Anterior cingulate cortex (tissue), 58 donors: ENCODE results near the gene MRPS2.
"Not testable (repeated sequence)": the region's sequence is repeated elsewhere in the genome, so short reads cannot be mapped to it uniquely, and the experiment has no call there.

ENCODE experiments used
- DNase-seq, 58 donors: peaks; one replicate each; lab custom pipeline; 2025; lab: John Stamatoyannopoulos, UW

MRPS2 gene

DNA sequence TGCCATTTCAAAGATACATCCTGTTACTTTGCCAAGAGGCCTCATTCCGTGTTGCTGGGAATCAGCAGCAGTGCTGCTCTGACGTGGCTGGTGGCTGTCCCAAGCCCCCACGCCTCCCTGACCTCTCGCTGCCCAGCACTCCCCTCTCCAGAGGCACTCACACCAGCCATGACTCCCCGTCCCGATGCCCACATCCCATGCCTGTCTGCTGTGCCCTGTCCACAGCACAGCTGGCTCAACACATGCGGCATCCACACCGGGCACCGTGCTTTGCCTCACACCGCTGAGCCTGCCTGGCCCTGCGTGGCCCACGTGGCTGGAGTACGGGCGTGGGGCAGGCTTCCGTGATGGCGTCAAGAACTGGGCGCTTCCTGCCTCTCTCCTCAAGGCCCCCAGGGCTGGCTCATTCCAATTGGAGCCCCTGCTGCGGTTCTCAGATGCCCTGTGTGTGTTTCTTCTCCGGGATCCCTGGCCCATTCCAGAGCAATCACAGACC, 12.9 kb downstream of the MRPS2 start:
- no peak for DNase-seq

DNA sequence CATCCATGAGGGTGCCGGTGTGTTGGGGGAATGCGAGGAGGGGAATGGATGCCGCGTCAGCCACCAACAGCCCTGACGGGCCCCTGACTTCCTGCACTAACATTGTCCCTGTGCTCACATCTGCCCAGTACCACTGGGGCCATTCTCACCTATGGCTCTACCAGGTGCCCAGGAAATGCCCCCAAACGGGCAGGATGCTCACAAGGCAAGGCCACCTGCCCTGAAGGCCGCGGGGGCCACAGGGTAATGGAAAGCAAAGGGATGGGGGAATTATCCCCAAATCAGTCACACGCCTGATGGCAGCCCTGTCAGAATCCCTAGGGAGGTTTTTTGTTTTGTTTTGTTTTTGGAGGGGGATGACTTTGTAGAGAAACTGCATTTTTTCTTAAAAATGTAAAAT, 13.4 kb downstream of the MRPS2 start:
- DNase-seq: not testable (repeated sequence)

DNA sequence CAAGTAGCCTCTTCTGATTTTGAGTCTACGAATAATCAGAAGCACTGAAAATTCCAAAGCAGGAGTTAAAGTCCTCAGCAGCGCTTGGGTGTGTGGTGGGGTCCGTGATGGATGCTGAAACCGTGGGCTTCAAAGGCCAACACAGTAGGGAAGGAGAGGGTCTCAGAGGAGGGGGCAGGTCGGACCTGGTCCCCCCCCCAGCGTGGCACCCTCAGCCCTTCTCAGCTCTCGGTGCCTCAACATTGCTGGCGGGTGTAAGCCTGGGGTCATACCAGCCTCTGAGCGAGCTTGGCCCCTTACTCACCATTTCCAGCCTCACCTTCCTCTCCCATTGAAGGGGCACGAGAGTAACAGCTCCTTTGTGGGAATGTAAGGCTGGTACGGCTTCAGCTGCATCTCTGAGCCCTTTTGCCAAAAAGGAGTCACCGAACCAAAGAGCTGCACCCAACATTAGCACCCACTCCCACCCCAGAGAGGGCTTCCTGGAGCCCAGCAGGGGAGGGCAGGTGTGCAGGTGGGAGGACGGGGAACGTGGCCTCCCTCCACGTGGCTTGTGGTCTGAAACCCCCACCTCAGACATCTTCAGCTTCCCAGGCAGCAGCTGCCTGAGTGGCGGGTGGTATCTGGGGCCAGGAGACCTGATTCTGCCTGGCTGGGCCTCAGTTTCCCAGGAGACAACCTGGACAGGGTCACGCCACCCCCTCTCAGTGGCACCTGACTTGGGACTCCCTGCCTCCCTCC, 14.0 kb downstream of the MRPS2 start:
- DNase-seq: no peak

DNA sequence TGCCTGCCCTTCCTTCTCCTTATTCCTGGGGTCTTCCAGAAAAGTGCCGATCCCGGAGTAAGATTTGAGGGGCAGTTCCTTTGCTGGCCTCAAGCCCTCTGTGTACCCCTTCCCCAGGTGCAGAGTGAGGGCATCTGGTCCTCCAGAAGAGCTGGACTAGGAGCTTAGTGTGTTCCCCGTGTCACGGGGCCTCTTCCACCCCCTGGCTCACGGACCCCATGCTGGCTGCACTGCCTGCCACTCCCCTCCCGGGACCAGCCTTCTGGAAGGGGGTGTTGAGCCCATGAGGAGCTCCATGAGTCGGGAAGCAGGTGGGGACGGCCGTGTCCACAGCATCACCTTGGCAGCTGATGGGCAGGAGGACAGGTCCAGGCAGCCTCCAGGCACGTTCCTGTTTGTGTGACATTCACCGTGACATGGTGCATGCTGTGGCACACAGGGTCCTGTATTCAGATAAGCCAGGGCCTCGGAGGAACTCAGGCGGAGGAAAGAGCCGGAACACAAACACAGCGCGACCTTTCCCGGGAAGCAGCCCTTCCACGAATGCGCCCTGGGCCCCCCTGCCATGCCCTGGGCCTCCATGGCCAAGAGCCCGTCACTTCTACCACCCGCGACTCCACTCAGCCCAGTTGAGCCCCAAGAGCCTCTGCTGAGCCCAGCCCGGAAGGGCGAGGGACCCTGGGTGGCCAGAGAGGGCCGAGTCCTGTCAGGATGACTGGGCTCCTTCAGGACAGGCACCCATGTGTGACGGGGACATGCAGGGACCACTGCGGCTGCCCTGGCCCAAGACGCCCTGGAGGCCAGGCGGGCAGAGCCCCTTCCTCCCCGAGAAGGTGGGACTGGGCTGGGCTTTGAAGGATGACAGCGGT, 14.8 kb downstream of the MRPS2 start:
- DNase-seq: no peak

DNA sequence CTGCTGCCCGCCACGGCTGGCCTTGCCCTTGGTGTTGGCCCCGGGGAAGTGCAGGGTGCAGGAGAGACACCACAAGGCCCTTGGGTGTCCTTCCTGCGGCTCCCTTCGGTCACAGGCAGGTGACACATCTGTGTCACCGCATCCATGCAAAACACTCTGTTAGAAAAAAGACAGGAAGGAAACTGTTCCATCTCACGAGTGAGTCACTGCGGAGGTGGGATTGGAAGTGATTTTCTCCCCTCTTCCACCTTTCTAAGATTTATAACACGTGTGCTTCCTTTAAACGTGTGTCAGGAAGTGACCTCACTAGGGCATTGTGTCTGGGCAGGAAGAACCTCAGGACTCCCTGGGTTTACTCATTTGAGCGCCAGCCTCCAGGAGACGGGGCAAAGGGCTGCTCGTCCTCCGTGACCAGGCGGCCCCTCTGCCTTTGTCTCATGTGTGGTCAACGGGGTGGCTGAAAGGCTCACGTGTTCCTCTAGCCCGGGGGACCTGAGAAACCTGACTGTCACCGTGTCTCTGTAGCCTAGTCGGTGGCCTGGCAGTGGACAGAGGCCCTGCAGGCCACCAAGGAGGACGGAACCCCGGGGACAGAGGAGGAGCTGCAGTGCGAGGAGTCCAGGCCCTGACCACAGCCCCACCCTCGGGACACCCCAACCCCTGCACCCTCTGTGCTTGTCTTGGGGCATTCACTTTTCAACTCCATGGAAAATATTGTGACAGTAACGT, 15.8 kb downstream of the MRPS2 start:
- no peak for DNase-seq

DNA sequence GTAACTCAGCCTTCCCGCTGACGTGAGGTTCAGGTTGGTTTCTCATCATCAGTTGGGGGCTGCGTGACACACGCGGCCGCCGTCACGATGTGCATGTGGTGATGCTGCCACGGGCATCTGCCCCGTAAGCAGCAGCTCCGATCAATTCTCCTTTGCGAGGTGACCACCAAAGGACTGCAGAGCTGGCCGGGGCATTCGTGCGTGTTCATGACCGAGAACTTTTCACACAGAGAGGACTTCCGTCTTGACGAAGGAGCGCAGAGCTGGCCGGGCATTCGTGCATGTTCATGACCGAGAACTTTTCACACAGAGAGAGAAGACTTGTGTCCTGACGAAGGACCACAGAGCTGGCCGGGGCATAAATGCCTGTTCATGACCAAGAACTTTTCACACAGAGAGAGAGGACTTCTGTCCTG, 16.9 kb downstream of the MRPS2 start:
- no peak for DNase-seq

DNA sequence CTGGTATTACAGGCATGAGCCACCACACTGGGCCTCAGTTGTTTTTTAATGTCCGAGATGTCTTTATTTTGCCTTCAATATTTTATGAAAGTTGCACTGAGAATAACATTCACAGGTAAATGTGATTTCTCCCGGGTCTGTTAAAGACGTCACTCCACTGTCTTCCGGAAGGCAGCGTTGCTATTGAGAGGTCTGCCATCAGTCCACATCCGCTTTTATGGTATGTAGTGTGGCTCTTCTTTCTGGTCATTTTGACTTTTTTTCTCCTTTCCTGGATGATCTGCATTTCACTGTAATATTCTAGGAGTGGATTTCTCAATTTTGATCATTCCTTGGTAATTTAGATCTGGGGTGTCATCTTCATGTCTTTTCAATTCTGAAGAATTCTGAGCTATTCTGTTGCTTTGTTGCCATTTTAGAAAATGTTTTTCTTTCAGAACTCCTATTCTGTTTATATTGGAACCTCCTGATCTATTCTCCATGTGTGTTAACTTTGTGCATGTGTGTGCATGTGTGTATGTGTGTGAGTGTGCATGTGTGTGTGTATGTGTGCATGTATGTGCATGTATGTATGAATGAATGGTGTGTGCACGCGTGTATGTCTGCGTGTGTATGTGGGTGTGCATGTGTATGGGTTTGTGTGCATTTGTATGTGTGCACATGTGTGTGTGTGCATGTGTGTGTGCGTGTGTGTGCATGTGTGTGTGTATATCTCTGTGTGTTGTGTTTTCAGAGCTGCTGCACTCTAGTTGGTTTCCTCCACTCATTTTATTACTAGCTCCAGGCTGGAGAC, 18.9 kb downstream of the MRPS2 start:
- DNase-seq: no peak

DNA sequence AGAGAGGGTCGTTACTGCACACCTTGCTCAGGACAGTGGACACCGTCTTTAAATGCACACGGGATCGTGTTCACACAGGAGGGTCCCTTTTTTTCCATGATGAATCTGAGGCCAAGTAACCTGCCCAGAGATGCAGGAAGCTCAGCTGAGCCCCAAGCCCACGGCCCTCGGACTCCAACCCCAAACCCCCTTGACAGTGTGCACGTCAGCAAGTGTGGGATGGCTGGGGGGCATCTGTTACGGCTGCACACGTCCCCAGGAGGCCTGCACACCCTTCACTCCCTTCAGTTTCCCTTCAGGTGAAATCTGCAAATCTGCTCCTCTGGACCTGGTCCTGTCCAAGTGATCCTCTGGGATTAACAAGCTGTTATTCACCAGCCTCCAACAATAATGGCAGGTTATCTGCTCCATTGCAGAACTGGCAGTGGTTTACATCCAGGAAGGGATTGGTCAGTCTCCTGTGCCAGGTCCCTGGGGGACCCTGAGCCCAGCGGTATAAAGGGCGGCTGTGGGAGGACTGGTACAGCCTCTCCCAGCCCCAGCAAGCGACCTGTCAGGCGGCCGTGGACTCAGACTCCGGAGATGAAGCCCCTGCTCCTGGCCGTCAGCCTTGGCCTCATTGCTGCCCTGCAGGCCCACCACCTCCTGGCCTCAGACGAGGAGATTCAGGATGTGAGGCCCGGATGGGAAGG, 20.6 kb downstream of the MRPS2 start, which contains the start of gene LCN1:
Gene LCN1 (plus strand): TSS at position 525 of the 692 bp plus-strand sequence. CDS start 58 bp downstream, at position 583.
- no peak for DNase-seq

DNA sequence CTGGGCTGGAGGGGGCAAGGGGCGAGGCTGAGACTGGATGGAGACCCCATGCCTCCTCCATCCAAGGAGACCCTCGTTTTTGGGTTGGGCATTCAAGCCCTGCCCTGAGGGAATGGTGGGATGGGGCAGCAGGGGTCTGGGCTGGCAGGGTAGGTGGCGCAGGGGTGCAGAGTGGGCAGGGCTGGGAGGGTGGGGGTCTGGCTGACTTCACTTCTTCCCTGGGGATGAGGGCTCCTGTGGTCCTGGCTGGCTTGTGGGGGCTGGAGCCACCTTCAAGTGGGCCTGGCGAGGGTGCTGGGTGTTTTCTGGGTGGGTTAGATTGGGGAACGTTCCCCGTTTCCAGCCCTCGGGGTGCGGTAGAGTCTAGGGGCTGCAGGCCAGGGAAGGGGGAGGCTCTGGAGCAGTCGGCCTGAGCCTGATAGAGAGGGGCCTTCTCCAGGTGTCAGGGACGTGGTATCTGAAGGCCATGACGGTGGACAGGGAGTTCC, 21.2 kb downstream of the MRPS2 start:
- no peak for DNase-seq

DNA sequence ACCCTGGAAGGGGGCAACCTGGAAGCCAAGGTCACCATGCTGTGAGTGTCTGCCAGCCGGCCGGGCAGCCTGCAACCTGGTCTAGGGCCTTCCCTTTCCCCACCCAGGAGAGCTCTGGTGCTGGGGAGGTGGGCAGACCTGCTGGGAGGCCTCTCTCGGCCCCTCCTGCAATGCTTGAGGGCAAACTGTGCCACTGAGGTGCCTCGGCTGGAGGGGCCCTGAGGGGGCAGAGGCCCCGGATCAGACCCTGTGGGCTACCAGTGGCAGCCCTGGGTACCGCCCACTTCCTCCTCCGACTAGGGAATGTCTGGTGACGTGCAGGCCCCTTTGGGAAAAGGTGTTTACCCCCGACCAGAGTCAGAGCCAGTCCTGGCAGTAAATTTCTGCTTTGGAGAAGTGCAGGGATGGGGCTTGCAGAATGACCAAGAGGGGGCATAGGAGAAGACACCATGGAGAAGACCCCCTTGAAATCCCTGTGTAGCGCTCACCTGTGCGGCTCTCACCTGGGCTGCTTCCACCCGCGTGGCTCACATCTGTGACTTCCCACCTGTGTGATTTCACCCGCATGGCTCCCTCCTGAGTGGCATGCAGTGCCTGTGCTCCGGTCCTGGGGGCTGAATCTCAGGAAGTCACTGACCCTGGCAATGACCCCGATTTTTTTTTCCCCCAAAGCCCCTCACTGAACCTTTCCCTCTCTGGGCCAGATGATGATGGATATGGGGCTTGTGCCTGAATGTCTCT, 21.8 kb downstream of the MRPS2 start:
- DNase-seq: no peak

DNA sequence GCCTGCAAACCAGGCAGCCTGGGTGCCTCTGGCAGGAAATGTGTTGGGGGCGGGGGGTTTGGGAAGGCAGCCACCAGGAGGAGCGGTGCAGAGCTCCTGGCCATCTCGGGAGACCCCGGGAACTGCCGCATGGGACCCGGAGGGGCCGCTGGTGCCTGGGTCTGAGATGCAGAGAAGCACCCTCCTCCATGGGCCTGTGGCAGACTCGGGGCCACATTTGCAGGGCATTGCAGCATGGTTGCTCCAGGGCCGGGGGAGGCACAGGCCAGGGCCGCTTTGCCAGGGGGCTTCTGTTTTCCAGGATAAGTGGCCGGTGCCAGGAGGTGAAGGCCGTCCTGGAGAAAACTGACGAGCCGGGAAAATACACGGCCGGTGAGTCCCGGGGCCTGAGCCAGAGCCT, 22.4 kb downstream of the MRPS2 start:
- no peak for DNase-seq

DNA sequence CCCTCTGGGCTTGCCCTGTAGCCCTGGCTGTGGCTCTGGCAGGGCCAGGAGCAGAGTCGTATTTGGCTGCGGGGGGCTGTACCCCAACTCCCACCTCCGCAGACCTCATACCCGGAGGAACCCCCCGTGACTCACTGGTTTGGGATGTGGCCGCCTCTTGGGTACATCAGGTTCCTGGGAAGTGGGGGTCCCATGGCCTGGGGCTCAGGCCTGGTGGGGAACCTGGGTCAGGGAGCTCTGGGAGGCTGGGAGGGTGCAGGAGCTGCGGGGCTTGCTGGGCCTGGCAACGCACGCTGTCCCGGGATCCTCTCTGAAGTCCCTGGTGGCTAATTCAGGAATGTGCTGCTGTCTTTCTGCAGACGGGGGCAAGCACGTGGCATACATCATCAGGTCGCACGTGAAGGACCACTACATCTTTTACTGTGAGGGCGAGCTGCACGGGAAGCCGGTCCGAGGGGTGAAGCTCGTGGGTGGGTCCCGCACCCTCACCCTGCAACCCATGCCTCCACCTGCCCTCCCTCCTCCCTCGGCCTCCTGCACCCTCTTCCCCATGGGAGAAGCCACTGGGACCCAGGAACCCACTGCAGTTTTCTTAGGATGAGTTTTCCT, 23.1 kb downstream of the MRPS2 start:
- no peak for DNase-seq

DNA sequence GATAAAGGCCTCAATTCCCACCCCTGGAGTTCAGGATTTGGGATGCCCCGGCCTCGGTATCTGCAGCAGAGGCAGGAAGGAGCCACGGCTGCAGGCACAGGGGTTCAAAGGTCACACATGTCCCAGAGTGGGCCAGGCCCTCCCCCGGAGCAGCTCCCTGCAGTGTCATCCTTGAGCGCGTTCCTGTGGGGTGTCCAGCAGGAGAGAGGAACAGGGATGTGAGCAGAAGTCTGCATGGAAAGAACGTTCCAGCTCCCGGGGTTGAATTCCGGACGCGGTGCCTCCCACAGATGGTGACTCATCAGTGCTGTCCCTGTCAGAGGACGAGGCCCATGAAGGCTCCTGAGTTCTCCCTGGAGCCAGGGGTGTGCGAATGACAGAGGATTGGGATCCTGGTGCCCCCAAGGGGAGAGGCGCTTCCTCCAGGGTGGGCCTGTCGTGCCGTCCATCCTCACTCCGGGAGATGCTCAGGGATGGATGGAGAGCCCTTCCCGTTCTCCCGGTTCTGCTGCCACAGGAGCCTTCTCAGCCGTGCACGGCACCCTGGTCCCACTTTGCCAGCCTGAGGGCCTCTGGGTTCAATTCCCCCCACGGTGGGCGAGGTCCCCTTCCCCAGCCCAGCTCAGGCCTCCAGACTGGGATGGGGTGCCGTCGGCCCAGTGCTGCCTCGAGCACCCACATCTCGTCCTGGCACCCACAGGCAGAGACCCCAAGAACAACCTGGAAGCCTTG, 23.8 kb downstream of the MRPS2 start:
- no peak for DNase-seq

DNA sequence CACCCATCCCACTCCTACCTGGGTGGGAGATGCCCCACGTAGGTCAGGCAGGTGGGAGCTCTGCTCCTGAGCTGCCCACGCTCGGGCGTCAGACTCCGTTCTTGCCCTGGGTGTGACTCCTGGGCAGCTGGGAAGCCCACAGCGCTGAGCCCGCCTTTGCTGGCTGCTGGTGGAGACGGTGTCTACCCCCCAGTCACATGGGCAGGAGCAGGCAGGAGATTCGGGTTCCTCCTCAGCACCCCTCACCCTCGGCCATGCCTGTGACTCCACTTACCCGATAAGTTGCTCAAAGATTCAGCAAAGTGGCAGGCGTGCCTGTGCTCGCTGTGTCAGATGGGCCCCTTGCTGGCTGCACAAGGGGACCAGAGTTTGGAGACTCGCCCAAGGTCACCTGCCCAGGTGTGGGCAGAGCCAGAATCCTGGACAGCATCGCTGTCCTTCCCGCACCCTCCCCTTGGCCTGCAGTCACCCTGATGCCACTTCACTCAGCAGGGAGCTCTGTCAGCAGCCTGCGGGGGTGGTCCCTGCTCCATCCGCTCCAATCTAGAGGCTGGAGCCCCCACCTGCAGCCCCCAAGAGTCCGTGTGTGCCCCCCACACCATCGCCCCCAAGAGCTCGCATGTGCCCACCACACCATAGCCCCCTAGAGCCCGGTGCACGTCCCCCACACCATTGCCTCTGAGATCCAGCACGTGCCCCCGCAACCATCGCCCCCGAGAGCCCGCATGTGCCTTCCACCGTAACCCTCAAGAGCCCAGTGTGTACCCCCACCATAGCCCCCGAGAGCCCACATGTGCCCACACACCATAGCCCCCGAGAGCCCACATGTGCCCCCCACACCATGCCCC, 25.0 kb downstream of the MRPS2 start:
- no peak for DNase-seq

DNA sequence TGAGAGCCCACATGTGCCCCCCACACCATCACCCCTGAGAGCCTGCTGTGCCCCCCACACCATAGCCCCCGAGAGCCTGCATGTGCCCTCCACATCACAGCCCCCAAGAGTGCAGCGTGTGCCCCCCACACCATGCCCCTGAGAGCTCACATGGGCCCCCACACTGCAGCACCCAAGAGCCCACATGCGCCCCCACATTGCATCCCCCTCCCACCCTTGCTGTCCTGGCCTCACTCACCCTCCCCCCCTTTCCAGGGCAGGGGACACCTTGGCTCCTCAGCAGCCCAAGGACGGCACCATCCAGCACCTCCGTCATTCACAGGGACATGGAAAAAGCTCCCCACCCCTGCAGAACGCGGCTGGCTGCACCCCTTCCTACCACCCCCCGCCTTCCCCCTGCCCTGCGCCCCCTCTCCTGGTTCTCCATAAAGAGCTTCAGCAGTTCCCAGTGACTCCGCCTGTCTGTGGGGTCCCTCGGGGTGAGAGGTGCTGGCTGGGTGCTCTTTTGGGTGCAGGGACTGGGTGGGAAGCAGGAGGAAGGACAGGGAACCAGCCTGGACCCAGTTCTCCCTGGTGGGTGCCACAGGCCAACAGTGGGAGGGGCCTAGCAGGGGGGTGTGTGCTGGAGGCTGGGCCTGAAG, 25.7 kb downstream of the MRPS2 start:
- no peak for DNase-seq
